Measurements from ENCODE around the gene SRSF5.

DNA sequence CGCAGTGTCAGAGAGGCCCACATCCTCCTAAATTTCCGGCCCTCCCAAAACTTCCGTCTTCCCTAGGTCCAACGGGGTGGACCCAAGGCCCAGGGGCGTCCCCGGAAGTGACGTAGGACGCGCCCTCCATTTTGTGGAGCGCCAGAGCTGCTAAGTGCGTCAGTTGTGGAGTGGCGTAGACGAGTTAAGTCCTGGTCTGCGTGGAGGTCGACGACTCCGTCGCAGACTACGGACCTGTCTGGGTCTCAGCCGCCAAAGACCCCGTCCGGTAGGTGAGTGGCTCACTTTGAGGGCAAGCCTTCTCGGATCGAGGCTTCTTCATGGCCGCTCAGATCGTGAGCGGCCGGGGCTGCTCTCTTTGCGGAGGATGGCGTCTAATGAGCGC, at the start of gene SRSF5:
- TF ChIP-seq EZH2 (IDR thresholded peaks at IDR 0.05; ENCODE audit: low read depth, low read length, severe bottlenecking) (no peak), POLR2AphosphoS5 (IDR thresholded peaks at IDR 0.05; ENCODE audit: low read depth, low read length) (peak; percentile 100), CTCF (IDR thresholded peaks at IDR 0.05; ENCODE audit: control extremely low read depth in 1 of 3, insufficient read depth in 1 of 3, low read depth in 1 of 3, low read length in 3 of 3) (no peak), RAD21 (IDR thresholded peaks at IDR 0.05 in 1 of 2, conservative IDR thresholded peaks at IDR 0.05 in 1 of 2; ENCODE audit: low read depth in 2 of 2, low read length in 2 of 2) (no peak), POLR2A (IDR thresholded peaks at IDR 0.05; ENCODE audit: control extremely low read depth in 1 of 2, low read depth in 2 of 2, low read length in 2 of 2) (peak; percentile 99), SP4 (IDR thresholded peaks at IDR 0.05; ENCODE audit: low read length) (peak; percentile 34; the same call in 1 of the 2 replicates)

Measured in H1 (cell line).